ENCODE measurements around the gene VPS11. TPM values are rescaled to one million over a fixed set of nuclear protein-coding genes. Genes with fewer than 3 reads are reported as not detected.
A peak's percentile ranks its signal among the peaks of the same experiment; 100 is the strongest.

Gene VPS11
- total RNA-seq, 2 donors from 2014 or later = 17.6 to 50.1 TPM

- H3K27me3 ChIP-seq = no peaks in the 10 kb centered on the region
- no peak for TF ChIP-seq CTCF (IDR thresholded peaks at IDR 0.05)
- TF ChIP-seq POLR2A (IDR thresholded peaks at IDR 0.05) = no peak
- DNase-seq = no peak
- H3K36me3 ChIP-seq (replicated peaks in 1 of 2; ENCODE audit: insufficient read depth in 1 of 2, low read depth in 2 of 2) = peaks cover 0 to 8% of the 10 kb centered on the region in 2 donors
- intact Hi-C loops (cut with DNase I) = no loop called here
- H3K4me3 ChIP-seq = peak overlapping the region; percentile 84 to 97
- H3K27ac ChIP-seq = peak overlapping the region; percentile 49 to 78 (median 74)
- H3K4me1 ChIP-seq = peaks cover 35% of the 10 kb centered on the region
- H3K9me3 ChIP-seq = no peaks in the 10 kb centered on the region
- peak; percentile 36 for ATAC-seq
- WGBS, 2 donors = 1% methylated on average over 60 of the region's 65 CpGs; no CpG with 5 or more reads in 1 of the 2 donors
Measured at GRCh38 chr11:119107538-119108145, 40.0 kb downstream of the VPS11 start.

GRCh38 chr11:119108146-119108856 lies 40.7 kb downstream of the VPS11 start:
- Histone ChIP-seq H3K27me3 (no peaks in the 10 kb centered on the region), H3K36me3 (replicated peaks in 1 of 2; ENCODE audit: insufficient read depth in 1 of 2, low read depth in 2 of 2) (peaks cover 0 to 8% of the 10 kb centered on the region in 2 donors), H3K27ac (peak overlapping the region; percentile 49 to 78 (median 74)), H3K4me1 (peaks cover 29% of the 10 kb centered on the region), H3K4me3 (peak overlapping the region; percentile 84 to 97), H3K9me3 (no peaks in the 10 kb centered on the region)
- no peak for TF ChIP-seq CTCF (IDR thresholded peaks at IDR 0.05)
- TF ChIP-seq POLR2A (IDR thresholded peaks at IDR 0.05) = no peak
- WGBS, 2 donors = 16 to 47% methylated on average over 4 to 8 of the region's 8 CpGs
- peak; percentile 55 for ATAC-seq
- intact Hi-C loops (cut with DNase I) = no loop called here
- peak; percentile 46 to 67 (median 52) for DNase-seq

GRCh38 chr11:119108857-119109221 lies 41.2 kb downstream of the VPS11 start:
- Histone ChIP-seq H3K4me1 (peaks cover 27% of the 10 kb centered on the region), H3K27ac (no peak overlapping the region), H3K9me3 (no peaks in the 10 kb centered on the region), H3K4me3 (no peak overlapping the region), H3K36me3 (replicated peaks in 1 of 2; ENCODE audit: insufficient read depth in 1 of 2, low read depth in 2 of 2) (peaks cover 0 to 8% of the 10 kb centered on the region in 2 donors), H3K27me3 (no peaks in the 10 kb centered on the region)
- peak in 2 of 4 donors; percentile 28 to 34 for DNase-seq
- intact Hi-C loops (cut with DNase I) = no loop called here
- 24 to 45% methylated on average over 2 of the region's 2 CpGs for WGBS, 2 donors
- TF ChIP-seq CTCF (IDR thresholded peaks at IDR 0.05) (no peak), POLR2A (IDR thresholded peaks at IDR 0.05) (no peak)
- ATAC-seq = no peak

- Histone ChIP-seq H3K27ac (no peak overlapping the region), H3K4me3 (no peak overlapping the region), H3K36me3 (replicated peaks in 1 of 2; ENCODE audit: insufficient read depth in 1 of 2, low read depth in 2 of 2) (peaks cover 0 to 10% of the 10 kb centered on the region in 2 donors), H3K4me1 (peaks cover 27% of the 10 kb centered on the region), H3K9me3 (no peaks in the 10 kb centered on the region), H3K27me3 (no peaks in the 10 kb centered on the region)
- ATAC-seq = no peak
- no peak for DNase-seq
- TF ChIP-seq POLR2A (IDR thresholded peaks at IDR 0.05) (no peak), CTCF (IDR thresholded peaks at IDR 0.05) (no peak)
- intact Hi-C loops (cut with DNase I) = no loop called here
- 80% methylated on average over 3 of the region's 3 CpGs; no CpG with 5 or more reads in 1 of the 2 donors for WGBS, 2 donors
Measured at GRCh38 chr11:119109843-119110242, 42.2 kb downstream of the VPS11 start.
